Erythroblast (primary cell): ENCODE results near the gene NOL4L.

Experiments
- GATA1 ChIP-seq: IDR thresholded peaks from 2 replicates; pipeline ENCODE4 v1.6.1; 2011; ENCODE audit warnings: low read depth, mild to moderate bottlenecking, control low read depth, low read length, moderate library complexity
- POLR2A ChIP-seq: IDR thresholded peaks from 2 replicates; pipeline ENCODE4 v1.6.1; 2011; ENCODE audit warnings: mild to moderate bottlenecking, low read length

GRCh38 chr20:32544893-32545840, 40.0 kb downstream of the NOL4L start:
- TF ChIP-seq POLR2A (no peak), GATA1 (no peak)
